ENCODE measurements around the gene ABT1.

ABT1 gene

GRCh38 chr6:26594730-26595632 is 1.8 kb upstream of the ABT1 start:
- TF ChIP-seq ELF4 (IDR thresholded peaks at IDR 0.05) (no peak), L3MBTL2 (conservative IDR thresholded peaks at IDR 0.05) (peak; percentile 34; the same call in 1 of the 2 replicates), CTBP1 (IDR thresholded peaks at IDR 0.05; ENCODE audit: borderline replicate concordance) (0 out of 2 replicates have a peak, but pooled peaks have one; percentile 24)
- ChIA-PET CTCF (interaction anchor here (0.5 to 3.4 kb wide), 19 partner anchors 9 to 642 kb away, joined by 3 to 27 read pairs (median 4); no protein-coding TSS in a partner anchor), POLR2A (interaction anchor here (0.6 to 4.6 kb wide), 23 partner anchors 10 to 1470 kb away, joined by 3 to 43 read pairs (median 4); a partner anchor contains a TSS)
- no peak for DNase-seq (ENCODE audit: extremely low spot score)

GRCh38 chr6:26595669-26596269 is 984 bp upstream of the ABT1 start:
- POLR2A ChIA-PET: interaction anchor here (0.5 to 4.6 kb wide), 25 partner anchors 9 to 1469 kb away, joined by 3 to 43 read pairs (median 4); partner anchors contain the start of gene HMGN4
- CTCF ChIA-PET: interaction anchor here (0.5 to 3.4 kb wide), 17 partner anchors 10 to 1185 kb away, joined by 3 to 27 read pairs (median 4); no protein-coding TSS in a partner anchor
- TF ChIP-seq NFRKB (IDR thresholded peaks at IDR 0.05): no peak
- TF ChIP-seq BHLHE40 (IDR thresholded peaks at IDR 0.05; ENCODE audit: borderline replicate concordance): no peak
- TF ChIP-seq FOXA1 (IDR thresholded peaks at IDR 0.05): no peak
- no peak for TF ChIP-seq SUZ12 (IDR thresholded peaks at IDR 0.05)
- TF ChIP-seq HDGF (IDR thresholded peaks at IDR 0.05; ENCODE audit: borderline replicate concordance): no peak
- DNase-seq (ENCODE audit: extremely low spot score): peak; percentile 74

- no peak for DNase-seq (ENCODE audit: extremely low spot score)
- POLR2A ChIA-PET: no interaction called here
- no peak for TF ChIP-seq ARNT (IDR thresholded peaks at IDR 0.05)
- CTCF ChIA-PET: no interaction called here
These were observed 625 bp downstream of the ABT1 start for GRCh38 chr6:26597389-26597766.

- TF ChIP-seq L3MBTL2 (conservative IDR thresholded peaks at IDR 0.05) (no peak), LEF1 (IDR thresholded peaks at IDR 0.05; ENCODE audit: borderline replicate concordance) (no peak), BHLHE40 (IDR thresholded peaks at IDR 0.05; ENCODE audit: borderline replicate concordance) (no peak), FOXK2 (IDR thresholded peaks at IDR 0.05) (no peak), FOXM1 (IDR thresholded peaks at IDR 0.05; ENCODE audit: borderline replicate concordance) (no peak), CTBP1 (IDR thresholded peaks at IDR 0.05; ENCODE audit: borderline replicate concordance) (no peak), ELF4 (IDR thresholded peaks at IDR 0.05) (no peak), NFRKB (IDR thresholded peaks at IDR 0.05) (no peak)
- no peak for DNase-seq (ENCODE audit: extremely low spot score)
- CTCF ChIA-PET: no interaction called here
- POLR2A ChIA-PET: no interaction called here
These were observed 1.1 kb downstream of the ABT1 start for GRCh38 chr6:26597821-26598220.

- TF ChIP-seq TARDBP (IDR thresholded peaks at IDR 0.05) (no peak), CTBP1 (IDR thresholded peaks at IDR 0.05; ENCODE audit: borderline replicate concordance) (no peak), LEF1 (IDR thresholded peaks at IDR 0.05; ENCODE audit: borderline replicate concordance) (no peak), HDGF (IDR thresholded peaks at IDR 0.05; ENCODE audit: borderline replicate concordance) (no peak), BHLHE40 (IDR thresholded peaks at IDR 0.05; ENCODE audit: borderline replicate concordance) (no peak), PKNOX1 (IDR thresholded peaks at IDR 0.05) (no peak), ZNF384 (IDR thresholded peaks at IDR 0.05) (no peak), FOXK2 (IDR thresholded peaks at IDR 0.05) (no peak), FOXA1 (IDR thresholded peaks at IDR 0.05) (no peak), L3MBTL2 (conservative IDR thresholded peaks at IDR 0.05) (no peak), SP1 (IDR thresholded peaks at IDR 0.05) (no peak), SUZ12 (IDR thresholded peaks at IDR 0.05) (no peak), NFRKB (IDR thresholded peaks at IDR 0.05) (no peak), ARNT (IDR thresholded peaks at IDR 0.05) (no peak), FOXM1 (IDR thresholded peaks at IDR 0.05; ENCODE audit: borderline replicate concordance) (no peak), ELF4 (IDR thresholded peaks at IDR 0.05) (no peak)
- ChIA-PET CTCF (no interaction called here), POLR2A (no interaction called here)
- DNase-seq (ENCODE audit: extremely low spot score): no peak
These were observed 1.5 kb downstream of the ABT1 start for GRCh38 chr6:26598267-26598666.

GRCh38 chr6:26599134-26599533 is 2.4 kb downstream of the ABT1 start:
- CTCF ChIA-PET: no interaction called here
- POLR2A ChIA-PET: no interaction called here
- TF ChIP-seq TARDBP (IDR thresholded peaks at IDR 0.05) (no peak), L3MBTL2 (conservative IDR thresholded peaks at IDR 0.05) (no peak), PKNOX1 (IDR thresholded peaks at IDR 0.05) (no peak), FOXA1 (IDR thresholded peaks at IDR 0.05) (no peak), ZNF384 (IDR thresholded peaks at IDR 0.05) (no peak), HDGF (IDR thresholded peaks at IDR 0.05; ENCODE audit: borderline replicate concordance) (no peak), LEF1 (IDR thresholded peaks at IDR 0.05; ENCODE audit: borderline replicate concordance) (no peak), CTBP1 (IDR thresholded peaks at IDR 0.05; ENCODE audit: borderline replicate concordance) (no peak)

GRCh38 chr6:26599591-26599990 is 2.8 kb downstream of the ABT1 start:
- no peak for DNase-seq (ENCODE audit: extremely low spot score)
- CTCF ChIA-PET: interaction anchor here (0.8 kb wide), 1 partner anchor 47 kb away, joined by 3 read pairs; no protein-coding TSS in a partner anchor
- POLR2A ChIA-PET: interaction anchor here (0.7 kb wide), 1 partner anchor 31 kb away, joined by 3 read pairs; no protein-coding TSS in a partner anchor
- TF ChIP-seq FOXM1 (IDR thresholded peaks at IDR 0.05; ENCODE audit: borderline replicate concordance) (no peak), SP1 (IDR thresholded peaks at IDR 0.05) (no peak), HDGF (IDR thresholded peaks at IDR 0.05; ENCODE audit: borderline replicate concordance) (no peak), TARDBP (IDR thresholded peaks at IDR 0.05) (no peak), FOXA1 (IDR thresholded peaks at IDR 0.05) (no peak), ELF4 (IDR thresholded peaks at IDR 0.05) (no peak), PKNOX1 (IDR thresholded peaks at IDR 0.05) (no peak), ARNT (IDR thresholded peaks at IDR 0.05) (no peak), BHLHE40 (IDR thresholded peaks at IDR 0.05; ENCODE audit: borderline replicate concordance) (no peak), SUZ12 (IDR thresholded peaks at IDR 0.05) (no peak), CTBP1 (IDR thresholded peaks at IDR 0.05; ENCODE audit: borderline replicate concordance) (no peak), LEF1 (IDR thresholded peaks at IDR 0.05; ENCODE audit: borderline replicate concordance) (no peak), FOXK2 (IDR thresholded peaks at IDR 0.05) (no peak), L3MBTL2 (conservative IDR thresholded peaks at IDR 0.05) (no peak), ZNF384 (IDR thresholded peaks at IDR 0.05) (no peak), NFRKB (IDR thresholded peaks at IDR 0.05) (no peak)

More at GRCh38 chr6:26599134-26599533, 2.4 kb downstream of the ABT1 start:
- DNase-seq (ENCODE audit: extremely low spot score): no peak

Data from HEK293T (cell line).